ENCODE data around the gene SLC6A7.
"Not testable (repeated sequence)": the region's sequence is repeated elsewhere in the genome, so short reads cannot be mapped to it uniquely, and the experiment has no call there.

SLC6A7 gene

GRCh38 chr5:150245111-150245789, 55.4 kb downstream of the SLC6A7 start:
- DNase-seq (ENCODE audit: low read depth), result no peak
- H3K4me3 ChIP-seq (ENCODE audit: low read depth, low read length), result no peak overlapping the region
- no peak for TF ChIP-seq CTCF (IDR thresholded peaks at IDR 0.05; ENCODE audit: low read depth, low read length, missing control alignments)

- H3K4me3 ChIP-seq (ENCODE audit: low read depth, low read length), result no peak overlapping the region
- DNase-seq (ENCODE audit: low read depth), result no peak
- no peak for TF ChIP-seq CTCF (IDR thresholded peaks at IDR 0.05; ENCODE audit: low read depth, low read length, missing control alignments)
Measured at GRCh38 chr5:150245808-150246207, 55.9 kb downstream of the SLC6A7 start.

- H3K4me3 ChIP-seq (ENCODE audit: low read depth, low read length), result no peak overlapping the region
- no peak for DNase-seq (ENCODE audit: low read depth)
- TF ChIP-seq CTCF (IDR thresholded peaks at IDR 0.05; ENCODE audit: low read depth, low read length, missing control alignments), result no peak
Measured at GRCh38 chr5:150246429-150246828, 56.6 kb downstream of the SLC6A7 start.

GRCh38 chr5:150246835-150247234, 57.0 kb downstream of the SLC6A7 start:
- DNase-seq (ENCODE audit: low read depth), result no peak
- H3K4me3 ChIP-seq (ENCODE audit: low read depth, low read length), result no peak overlapping the region
- TF ChIP-seq CTCF (IDR thresholded peaks at IDR 0.05; ENCODE audit: low read depth, low read length, missing control alignments), result no peak

- no peak overlapping the region for H3K4me3 ChIP-seq (ENCODE audit: low read depth, low read length)
- TF ChIP-seq CTCF (IDR thresholded peaks at IDR 0.05; ENCODE audit: low read depth, low read length, missing control alignments), result no peak
- no peak for DNase-seq (ENCODE audit: low read depth)
Measured at GRCh38 chr5:150247726-150248125, 57.9 kb downstream of the SLC6A7 start.

- DNase-seq (ENCODE audit: low read depth); H3K4me3 ChIP-seq (ENCODE audit: low read depth, low read length): not testable (repeated sequence)
Measured at GRCh38 chr5:150248493-150248892, 58.6 kb downstream of the SLC6A7 start.

- DNase-seq (ENCODE audit: low read depth), result no peak
- TF ChIP-seq CTCF (IDR thresholded peaks at IDR 0.05; ENCODE audit: low read depth, low read length, missing control alignments), result no peak
- H3K4me3 ChIP-seq (ENCODE audit: low read depth, low read length), result no peak overlapping the region
Measured at GRCh38 chr5:150248946-150249345, 59.1 kb downstream of the SLC6A7 start.
